KMS-11 (cell line): ENCODE results near the gene TENM3.

Experiments used
- H2AFZ ChIP-seq: fragments of 200-600 bp; sonication (generic); 2 replicates; pipeline ENCODE4 v1.6.1; 2016; ENCODE audit warnings: antibody characterized with exemption, mixed run types, low read depth
- H3K27ac ChIP-seq: fragments of 200-600 bp; sonication (generic); 2 replicates; pipeline ENCODE4 v1.6.1; 2016; ENCODE audit warnings: mild to moderate bottlenecking, mixed run types
- H3K27me3 ChIP-seq: fragments of 200-600 bp; sonication (generic); 2 replicates; pipeline ENCODE4 v1.6.1; 2017; ENCODE audit warnings: mild to moderate bottlenecking, low read depth, mixed run types, moderate library complexity; ENCODE audit not compliant: insufficient read depth
- H3K36me3 ChIP-seq: fragments of 200-600 bp; sonication (generic); 2 replicates; pipeline ENCODE4 v1.6.1; 2017; ENCODE audit warnings: mild to moderate bottlenecking, mixed run types; ENCODE audit not compliant: insufficient read depth
- H3K4me1 ChIP-seq: fragments of 200-600 bp; sonication (generic); 2 replicates; pipeline ENCODE4 v1.6.1; 2016; ENCODE audit warnings: mild to moderate bottlenecking, low read depth, mixed run types; ENCODE audit not compliant: poor library complexity, severe bottlenecking
- H3K4me2 ChIP-seq: fragments of 200-600 bp; sonication (generic); 2 replicates; pipeline ENCODE4 v1.7.0; 2016; ENCODE audit warnings: mild to moderate bottlenecking, mixed run types
- H3K4me3 ChIP-seq: fragments of 200-600 bp; sonication (generic); IDR thresholded peaks from 2 replicates; pipeline ENCODE4 v1.6.1; 2017; ENCODE audit warnings: low read depth, low read length, mixed read lengths; ENCODE audit not compliant: insufficient read depth
- H3K79me2 ChIP-seq: fragments of 200-600 bp; sonication (generic); 2 replicates; pipeline ENCODE4 v1.6.1; 2016; ENCODE audit warnings: low read depth, mixed run types; ENCODE audit not compliant: insufficient read depth
- H3K9ac ChIP-seq: fragments of 200-600 bp; sonication (generic); 2 replicates; pipeline ENCODE4 v1.6.1; 2016; ENCODE audit warnings: mild to moderate bottlenecking, mixed run types
- H4K20me1 ChIP-seq: fragments of 200-600 bp; sonication (generic); 2 replicates; pipeline ENCODE4 v1.6.1; 2016; ENCODE audit warnings: mild to moderate bottlenecking, mixed run types; ENCODE audit not compliant: insufficient read depth
- TF ChIP-seq, protein P1 (sequence below): fragments of 200-600 bp; sonication (generic); conservative IDR thresholded peaks from 2 replicates; pipeline ENCODE4 v1.6.1; 2017; ENCODE audit warnings: low read depth, mild to moderate bottlenecking, antibody characterized with exemption, low read length, moderate library complexity, mixed read lengths

The TENM3 gene

DNA sequence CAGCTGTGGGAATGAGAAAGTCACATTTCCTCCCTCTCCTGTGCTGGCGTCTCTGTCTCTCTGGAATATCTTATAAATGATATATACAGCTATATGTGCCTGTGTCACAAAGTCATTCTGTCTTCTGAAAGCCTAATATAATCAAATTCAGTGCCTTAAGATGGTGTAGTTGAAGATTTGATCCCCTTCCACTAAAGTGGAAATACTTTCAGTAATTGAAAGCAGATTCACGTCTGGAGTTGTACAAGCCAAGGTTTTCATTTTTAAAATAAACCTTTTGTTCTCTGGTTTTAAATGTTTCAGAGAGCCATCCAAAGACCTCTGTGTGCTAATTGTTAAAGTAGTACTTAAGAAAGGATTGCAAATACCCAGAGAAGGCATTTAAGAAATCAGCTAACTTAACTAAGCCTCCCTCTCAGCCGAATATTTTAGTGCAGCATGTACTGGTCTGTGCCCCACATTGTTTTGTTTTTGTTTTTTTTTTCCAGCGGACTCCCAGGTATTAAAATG is 206.8 kb downstream of the TENM3 start:
- TF ChIP-seq, protein P1, sequence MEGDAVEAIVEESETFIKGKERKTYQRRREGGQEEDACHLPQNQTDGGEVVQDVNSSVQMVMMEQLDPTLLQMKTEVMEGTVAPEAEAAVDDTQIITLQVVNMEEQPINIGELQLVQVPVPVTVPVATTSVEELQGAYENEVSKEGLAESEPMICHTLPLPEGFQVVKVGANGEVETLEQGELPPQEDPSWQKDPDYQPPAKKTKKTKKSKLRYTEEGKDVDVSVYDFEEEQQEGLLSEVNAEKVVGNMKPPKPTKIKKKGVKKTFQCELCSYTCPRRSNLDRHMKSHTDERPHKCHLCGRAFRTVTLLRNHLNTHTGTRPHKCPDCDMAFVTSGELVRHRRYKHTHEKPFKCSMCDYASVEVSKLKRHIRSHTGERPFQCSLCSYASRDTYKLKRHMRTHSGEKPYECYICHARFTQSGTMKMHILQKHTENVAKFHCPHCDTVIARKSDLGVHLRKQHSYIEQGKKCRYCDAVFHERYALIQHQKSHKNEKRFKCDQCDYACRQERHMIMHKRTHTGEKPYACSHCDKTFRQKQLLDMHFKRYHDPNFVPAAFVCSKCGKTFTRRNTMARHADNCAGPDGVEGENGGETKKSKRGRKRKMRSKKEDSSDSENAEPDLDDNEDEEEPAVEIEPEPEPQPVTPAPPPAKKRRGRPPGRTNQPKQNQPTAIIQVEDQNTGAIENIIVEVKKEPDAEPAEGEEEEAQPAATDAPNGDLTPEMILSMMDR = no peak
- H3K9ac ChIP-seq = peak overlapping the region; percentile 48; the same call in 1 of the 2 replicates
- peaks cover 8% of the 10 kb centered on the region; the same call in 1 of the 2 replicates for H3K79me2 ChIP-seq
- H3K4me3 ChIP-seq = no peak overlapping the region
- H3K4me1 ChIP-seq = peaks cover 11% of the 10 kb centered on the region
- no peaks in the 10 kb centered on the region for H4K20me1 ChIP-seq
- H3K4me2 ChIP-seq = peak overlapping the region; percentile 76
- H2AFZ ChIP-seq = peak overlapping the region; percentile 72; the same call in 1 of the 2 replicates
- H3K27me3 ChIP-seq = no peaks in the 10 kb centered on the region
- peak overlapping the region; percentile 36; the same call in 1 of the 2 replicates for H3K27ac ChIP-seq
- no peaks in the 10 kb centered on the region for H3K36me3 ChIP-seq

DNA sequence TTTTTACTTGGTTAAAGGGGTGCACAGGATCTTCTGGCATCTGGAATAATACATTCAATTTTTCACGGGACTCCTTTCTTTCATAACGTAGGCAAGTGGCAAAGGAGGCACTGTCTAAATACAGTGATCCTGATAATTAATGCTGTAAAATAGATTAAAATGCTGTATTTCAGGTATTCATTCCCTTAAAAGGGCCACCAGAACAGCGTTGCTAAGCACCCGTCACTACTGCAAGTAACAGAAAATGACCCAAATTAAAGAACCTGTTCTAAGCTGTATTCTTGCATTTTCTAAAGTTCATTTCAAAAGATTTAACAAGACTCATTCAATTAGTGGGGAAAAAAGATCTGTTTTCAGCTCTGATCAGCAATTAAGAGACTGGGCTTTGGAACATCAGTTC is 208.2 kb downstream of the TENM3 start:
- Histone ChIP-seq H3K27ac (no peak overlapping the region), H4K20me1 (no peaks in the 10 kb centered on the region), H3K79me2 (peaks cover 8% of the 10 kb centered on the region; the same call in 1 of the 2 replicates), H3K4me3 (no peak overlapping the region), H3K4me1 (peaks cover 11% of the 10 kb centered on the region), H3K4me2 (no peak overlapping the region; the same call in 1 of the 2 replicates), H3K9ac (no peak overlapping the region), H3K27me3 (no peaks in the 10 kb centered on the region), H2AFZ (no peak overlapping the region), H3K36me3 (no peaks in the 10 kb centered on the region)
- TF ChIP-seq, protein P1 = no peak

DNA sequence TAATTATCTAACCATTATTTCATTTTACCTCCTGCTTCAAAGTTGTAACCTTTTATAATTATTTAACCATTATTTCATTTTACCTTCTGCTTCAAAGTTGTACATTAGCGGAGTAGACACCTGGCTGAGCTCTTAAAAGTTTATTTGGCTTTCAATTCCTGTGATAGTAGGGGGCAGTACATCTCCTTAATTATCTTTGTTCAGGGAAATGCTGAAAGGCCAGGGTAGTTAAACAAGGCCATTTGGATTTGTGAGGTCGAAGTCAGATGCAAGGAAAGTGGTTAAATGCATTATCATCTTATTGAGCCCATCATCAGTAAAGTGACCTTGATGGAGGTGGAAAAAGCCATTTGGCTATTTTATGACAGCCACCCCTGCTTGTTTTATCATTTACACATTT is 210.6 kb downstream of the TENM3 start:
- no peaks in the 10 kb centered on the region for H3K36me3 ChIP-seq
- TF ChIP-seq, protein P1 = no peak
- peaks cover 8% of the 10 kb centered on the region; the same call in 1 of the 2 replicates for H3K79me2 ChIP-seq
- no peak overlapping the region for H2AFZ ChIP-seq
- H4K20me1 ChIP-seq = no peaks in the 10 kb centered on the region
- H3K4me1 ChIP-seq = peaks cover 11% of the 10 kb centered on the region
- no peak overlapping the region for H3K4me3 ChIP-seq
- H3K27ac ChIP-seq = no peak overlapping the region
- no peaks in the 10 kb centered on the region for H3K27me3 ChIP-seq
- no peak overlapping the region for H3K4me2 ChIP-seq
- no peak overlapping the region for H3K9ac ChIP-seq

DNA sequence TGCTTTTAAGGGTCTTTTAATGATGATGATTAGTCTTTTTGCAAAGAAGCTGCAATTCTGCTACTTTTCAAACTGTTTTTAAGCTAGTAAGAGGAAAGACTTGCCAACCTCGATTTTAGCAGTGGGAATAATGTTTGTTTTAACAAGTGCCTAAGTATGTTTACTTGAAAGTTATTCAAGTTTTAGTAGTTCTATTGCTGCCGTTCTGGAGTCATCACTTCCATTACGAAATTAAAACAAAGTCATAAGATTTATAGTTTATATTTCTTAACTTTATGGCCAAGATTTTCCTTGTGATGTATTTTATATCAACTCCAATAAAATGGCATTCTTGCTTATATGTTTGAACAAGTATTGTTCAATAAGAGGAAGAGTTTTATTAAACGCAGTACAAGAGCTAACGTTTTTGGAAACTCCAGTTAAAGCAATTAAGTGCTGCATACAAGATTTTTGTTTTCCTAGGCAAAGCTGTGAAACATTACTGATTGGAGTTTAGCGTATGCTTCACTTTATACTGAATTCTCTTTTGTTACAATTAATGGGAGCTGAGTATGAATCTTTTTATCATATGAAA is 211.3 kb downstream of the TENM3 start:
- no peaks in the 10 kb centered on the region for H3K27me3 ChIP-seq
- no peak overlapping the region for H3K9ac ChIP-seq
- H4K20me1 ChIP-seq = no peaks in the 10 kb centered on the region
- H2AFZ ChIP-seq = no peak overlapping the region
- H3K4me2 ChIP-seq = no peak overlapping the region
- no peak overlapping the region for H3K27ac ChIP-seq
- H3K4me1 ChIP-seq = peaks cover 11% of the 10 kb centered on the region
- no peak overlapping the region for H3K4me3 ChIP-seq
- TF ChIP-seq, protein P1 = no peak
- peaks cover 8% of the 10 kb centered on the region; the same call in 1 of the 2 replicates for H3K79me2 ChIP-seq
- H3K36me3 ChIP-seq = no peaks in the 10 kb centered on the region
